ENCODE data around the gene LDLRAP1. TPM values are rescaled to one million over a fixed set of nuclear protein-coding genes. Genes with fewer than 3 reads are reported as not detected.
A peak's percentile ranks its signal among the peaks of the same experiment; 100 is the strongest.

The LDLRAP1 gene
- total and polyA plus RNA-seq, 2 experiments from 2014 or later = 9.6 to 22.7 TPM

DNA sequence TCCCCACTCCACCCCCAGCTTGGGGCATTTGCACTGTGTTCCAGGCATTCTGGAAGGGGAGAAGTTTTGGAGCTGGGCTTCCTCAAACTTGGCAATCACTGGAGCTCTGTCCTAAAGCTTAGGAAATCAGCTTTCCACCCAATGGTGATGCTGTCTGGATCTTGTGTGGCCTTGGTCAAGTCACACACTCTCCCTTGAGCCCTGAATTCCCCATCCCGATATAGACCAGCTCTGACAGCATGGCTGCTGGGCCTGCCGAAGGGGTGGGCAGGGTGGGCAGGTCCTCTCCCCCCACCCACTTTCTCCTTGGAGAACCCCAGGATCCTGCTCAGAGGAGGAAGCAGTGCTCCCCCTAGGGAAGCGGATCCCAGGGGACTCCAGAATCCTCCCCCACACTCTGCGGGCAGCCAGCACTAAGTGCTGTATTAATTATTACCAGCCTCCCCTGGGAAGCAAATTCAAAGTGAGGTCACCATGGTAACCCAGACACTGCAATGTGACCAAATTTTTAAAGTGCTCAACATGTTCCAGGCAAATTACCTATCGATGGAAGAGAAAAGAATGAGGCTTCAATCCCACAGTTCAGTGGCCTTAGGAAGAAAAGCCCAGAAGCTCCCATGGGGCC lies 21.3 kb upstream of the LDLRAP1 start (continued):
- TF ChIP-seq, protein P1, sequence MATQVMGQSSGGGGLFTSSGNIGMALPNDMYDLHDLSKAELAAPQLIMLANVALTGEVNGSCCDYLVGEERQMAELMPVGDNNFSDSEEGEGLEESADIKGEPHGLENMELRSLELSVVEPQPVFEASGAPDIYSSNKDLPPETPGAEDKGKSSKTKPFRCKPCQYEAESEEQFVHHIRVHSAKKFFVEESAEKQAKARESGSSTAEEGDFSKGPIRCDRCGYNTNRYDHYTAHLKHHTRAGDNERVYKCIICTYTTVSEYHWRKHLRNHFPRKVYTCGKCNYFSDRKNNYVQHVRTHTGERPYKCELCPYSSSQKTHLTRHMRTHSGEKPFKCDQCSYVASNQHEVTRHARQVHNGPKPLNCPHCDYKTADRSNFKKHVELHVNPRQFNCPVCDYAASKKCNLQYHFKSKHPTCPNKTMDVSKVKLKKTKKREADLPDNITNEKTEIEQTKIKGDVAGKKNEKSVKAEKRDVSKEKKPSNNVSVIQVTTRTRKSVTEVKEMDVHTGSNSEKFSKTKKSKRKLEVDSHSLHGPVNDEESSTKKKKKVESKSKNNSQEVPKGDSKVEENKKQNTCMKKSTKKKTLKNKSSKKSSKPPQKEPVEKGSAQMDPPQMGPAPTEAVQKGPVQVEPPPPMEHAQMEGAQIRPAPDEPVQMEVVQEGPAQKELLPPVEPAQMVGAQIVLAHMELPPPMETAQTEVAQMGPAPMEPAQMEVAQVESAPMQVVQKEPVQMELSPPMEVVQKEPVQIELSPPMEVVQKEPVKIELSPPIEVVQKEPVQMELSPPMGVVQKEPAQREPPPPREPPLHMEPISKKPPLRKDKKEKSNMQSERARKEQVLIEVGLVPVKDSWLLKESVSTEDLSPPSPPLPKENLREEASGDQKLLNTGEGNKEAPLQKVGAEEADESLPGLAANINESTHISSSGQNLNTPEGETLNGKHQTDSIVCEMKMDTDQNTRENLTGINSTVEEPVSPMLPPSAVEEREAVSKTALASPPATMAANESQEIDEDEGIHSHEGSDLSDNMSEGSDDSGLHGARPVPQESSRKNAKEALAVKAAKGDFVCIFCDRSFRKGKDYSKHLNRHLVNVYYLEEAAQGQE (IDR thresholded peaks at IDR 0.05; ENCODE audit: unreplicated experiment) = no peak
- TF ChIP-seq, protein P2, sequence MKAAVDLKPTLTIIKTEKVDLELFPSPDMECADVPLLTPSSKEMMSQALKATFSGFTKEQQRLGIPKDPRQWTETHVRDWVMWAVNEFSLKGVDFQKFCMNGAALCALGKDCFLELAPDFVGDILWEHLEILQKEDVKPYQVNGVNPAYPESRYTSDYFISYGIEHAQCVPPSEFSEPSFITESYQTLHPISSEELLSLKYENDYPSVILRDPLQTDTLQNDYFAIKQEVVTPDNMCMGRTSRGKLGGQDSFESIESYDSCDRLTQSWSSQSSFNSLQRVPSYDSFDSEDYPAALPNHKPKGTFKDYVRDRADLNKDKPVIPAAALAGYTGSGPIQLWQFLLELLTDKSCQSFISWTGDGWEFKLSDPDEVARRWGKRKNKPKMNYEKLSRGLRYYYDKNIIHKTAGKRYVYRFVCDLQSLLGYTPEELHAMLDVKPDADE (IDR thresholded peaks at IDR 0.05) = no peak
- no peak for TF ChIP-seq EZH2 (IDR thresholded peaks at IDR 0.05; ENCODE audit: low read depth, unreplicated experiment)

DNA sequence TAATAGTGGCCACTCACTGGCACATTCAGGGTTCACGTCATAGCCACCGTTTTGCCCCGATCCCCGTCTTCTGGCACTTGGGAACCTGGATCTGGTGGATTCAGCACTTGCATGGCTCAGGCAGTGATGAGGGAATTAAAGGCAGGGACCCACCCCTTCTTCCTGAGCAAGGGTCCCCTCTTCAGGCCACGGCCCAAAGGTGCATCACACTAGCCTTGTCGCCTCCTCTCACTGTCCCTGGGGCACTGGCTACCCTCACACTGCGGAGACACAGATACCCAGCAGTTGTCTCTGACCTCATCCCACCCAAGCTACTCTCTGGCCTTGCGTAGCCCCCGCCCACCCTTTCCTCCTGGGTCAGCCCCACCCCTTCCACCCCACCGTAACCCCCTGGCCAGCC lies 19.9 kb upstream of the LDLRAP1 start:
- TF ChIP-seq JUNB (IDR thresholded peaks at IDR 0.05; ENCODE audit: unreplicated experiment) = no peak
- TF ChIP-seq, protein P3, sequence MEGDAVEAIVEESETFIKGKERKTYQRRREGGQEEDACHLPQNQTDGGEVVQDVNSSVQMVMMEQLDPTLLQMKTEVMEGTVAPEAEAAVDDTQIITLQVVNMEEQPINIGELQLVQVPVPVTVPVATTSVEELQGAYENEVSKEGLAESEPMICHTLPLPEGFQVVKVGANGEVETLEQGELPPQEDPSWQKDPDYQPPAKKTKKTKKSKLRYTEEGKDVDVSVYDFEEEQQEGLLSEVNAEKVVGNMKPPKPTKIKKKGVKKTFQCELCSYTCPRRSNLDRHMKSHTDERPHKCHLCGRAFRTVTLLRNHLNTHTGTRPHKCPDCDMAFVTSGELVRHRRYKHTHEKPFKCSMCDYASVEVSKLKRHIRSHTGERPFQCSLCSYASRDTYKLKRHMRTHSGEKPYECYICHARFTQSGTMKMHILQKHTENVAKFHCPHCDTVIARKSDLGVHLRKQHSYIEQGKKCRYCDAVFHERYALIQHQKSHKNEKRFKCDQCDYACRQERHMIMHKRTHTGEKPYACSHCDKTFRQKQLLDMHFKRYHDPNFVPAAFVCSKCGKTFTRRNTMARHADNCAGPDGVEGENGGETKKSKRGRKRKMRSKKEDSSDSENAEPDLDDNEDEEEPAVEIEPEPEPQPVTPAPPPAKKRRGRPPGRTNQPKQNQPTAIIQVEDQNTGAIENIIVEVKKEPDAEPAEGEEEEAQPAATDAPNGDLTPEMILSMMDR (conservative IDR thresholded peaks at IDR 0.05; ENCODE audit: low read depth in 2 of 2) = peak; percentile 45 to 87
- H3K79me2 ChIP-seq (replicated peaks; ENCODE audit: insufficient read depth) = no peaks in the 10 kb centered on the region
- H3K4me1 ChIP-seq (ENCODE audit: insufficient read depth) = peaks cover 8% of the 10 kb centered on the region
- no peak overlapping the region for H3K27ac ChIP-seq (ENCODE audit: low read depth)
- H3K27ac Mint-ChIP-seq = no peak overlapping the region
- H4K20me1 ChIP-seq (replicated peaks; ENCODE audit: insufficient read depth) = no peaks in the 10 kb centered on the region
- no peak overlapping the region for H3K4me2 ChIP-seq
- H3K36me3 Mint-ChIP-seq (ENCODE audit: low read depth) = no peaks in the 10 kb centered on the region
- peaks cover 11% of the 10 kb centered on the region for H3K27me3 Mint-ChIP-seq (ENCODE audit: insufficient read depth, low read depth, poor library complexity)
- no peaks in the 10 kb centered on the region for H3F3A ChIP-seq (replicated peaks; ENCODE audit: low read depth)
- no peak overlapping the region for H3K4me3 Mint-ChIP-seq
- H2AFZ ChIP-seq = 0 out of 2 replicates have a peak overlapping the region, but pooled peaks have one; percentile 59
- peaks cover 5% of the 10 kb centered on the region for H3K4me1 Mint-ChIP-seq
- H3K9me3 Mint-ChIP-seq = no peaks in the 10 kb centered on the region
- no peaks in the 10 kb centered on the region for H3K27me3 ChIP-seq (ENCODE audit: insufficient read depth)
- no peaks in the 10 kb centered on the region for H3K36me3 ChIP-seq (ENCODE audit: insufficient read depth)
- H3K9me2 ChIP-seq (ENCODE audit: insufficient read depth) = no peaks in the 10 kb centered on the region
- DNase-seq (ENCODE audit: low spot score) (peak; percentile 78), ATAC-seq (peak; percentile 90)
- H3K4me3 ChIP-seq = no peak overlapping the region

All from GM23338 (cell line).